Progenitor cell of endocrine pancreas (in vitro differentiated cells): Measurements from ENCODE around the gene FAM171A2. TPM values are rescaled to one million over a fixed set of nuclear protein-coding genes. Genes with fewer than 3 reads are reported as not detected.
"Not testable (repeated sequence)": the region's sequence is repeated elsewhere in the genome, so short reads cannot be mapped to it uniquely, and the experiment has no call there.

ENCODE experiments used
- DNase-seq: peaks from one replicate; pipeline ENCODE4 v3.0.0; 2021; ENCODE audit warnings: low spot score; ENCODE audit not compliant: unreplicated experiment
- H3K27ac Mint-ChIP-seq: 2 replicates; pipeline ENCODE4 v1.8.0; 2021; ENCODE audit warnings: mild to moderate bottlenecking, moderate library complexity, mixed read lengths
- H3K27me3 Mint-ChIP-seq: 2 replicates; pipeline ENCODE4 v1.8.0; 2021; ENCODE audit warnings: mixed read lengths
- H3K36me3 Mint-ChIP-seq: 2 replicates; pipeline ENCODE4 v1.8.0; 2022; ENCODE audit warnings: mixed read lengths; ENCODE audit not compliant: insufficient read depth
- H3K4me1 Mint-ChIP-seq: 2 replicates; pipeline ENCODE4 v1.8.0; 2021; ENCODE audit warnings: low read depth, mixed read lengths
- H3K4me3 Mint-ChIP-seq: 2 replicates; pipeline ENCODE4 v1.8.0; 2021; ENCODE audit warnings: low read depth, mild to moderate bottlenecking, moderate library complexity, mixed read lengths
- H3K9me3 Mint-ChIP-seq: 2 replicates; pipeline ENCODE4 v1.8.0; 2021; ENCODE audit warnings: low read depth, mixed read lengths
- CTCF ChIP-seq: fragments of 200-600 bp; sonication (generic); IDR thresholded peaks from one replicate; pipeline ENCODE4 v1.5.0; 2021; ENCODE audit warnings: antibody characterized with exemption, mild to moderate bottlenecking; ENCODE audit not compliant: unreplicated experiment
- total RNA-seq: library from RNA; stranded (reverse); gene quantifications from 2 replicates; pipeline ENCODE4 v1.2.1, GENCODE V29; 2021

The FAM171A2 gene
- total RNA-seq, 1 donor from 2014 or later, result 42.5 TPM

GRCh38 chr17:44348988-44349364, 14.7 kb downstream of the FAM171A2 start:
- H3K27ac Mint-ChIP-seq, result no peak overlapping the region
- TF ChIP-seq CTCF, result no peak
- H3K36me3 Mint-ChIP-seq, result peaks cover 7% of the 10 kb centered on the region
- peaks cover 3% of the 10 kb centered on the region for H3K4me1 Mint-ChIP-seq
- DNase-seq, result no peak
- no peak overlapping the region for H3K4me3 Mint-ChIP-seq
- no peaks in the 10 kb centered on the region for H3K9me3 Mint-ChIP-seq
- peaks cover 8% of the 10 kb centered on the region for H3K27me3 Mint-ChIP-seq

- Mint-ChIP-seq H3K27ac (peak overlapping the region; percentile 37), H3K9me3 (no peaks in the 10 kb centered on the region), H3K4me1 (peaks cover 3% of the 10 kb centered on the region), H3K4me3 (no peak overlapping the region), H3K27me3 (peaks cover 13% of the 10 kb centered on the region), H3K36me3 (peaks cover 7% of the 10 kb centered on the region)
- TF ChIP-seq CTCF, result no peak
- DNase-seq, result no peak
Measured at GRCh38 chr17:44348234-44348987, 15.2 kb downstream of the FAM171A2 start.

GRCh38 chr17:44347206-44348055, 16.2 kb downstream of the FAM171A2 start:
- not testable (repeated sequence) for H3K36me3 Mint-ChIP-seq, H3K9me3 Mint-ChIP-seq, H3K4me1 Mint-ChIP-seq, H3K27ac Mint-ChIP-seq, H3K4me3 Mint-ChIP-seq, DNase-seq
- peaks cover 18% of the 10 kb centered on the region for H3K27me3 Mint-ChIP-seq

GRCh38 chr17:44346064-44346844, 17.4 kb downstream of the FAM171A2 start:
- peaks cover 24% of the 10 kb centered on the region for H3K27me3 Mint-ChIP-seq
- no peak for DNase-seq
- H3K36me3 Mint-ChIP-seq, result no peaks in the 10 kb centered on the region
- peak overlapping the region; percentile 82 for H3K4me3 Mint-ChIP-seq
- H3K9me3 Mint-ChIP-seq, result no peaks in the 10 kb centered on the region
- peak overlapping the region; percentile 96 for H3K27ac Mint-ChIP-seq
- peaks cover 3% of the 10 kb centered on the region for H3K4me1 Mint-ChIP-seq
- no peak for TF ChIP-seq CTCF

- TF ChIP-seq CTCF, result peak; percentile 50
- H3K4me1 Mint-ChIP-seq, result peaks cover 3% of the 10 kb centered on the region
- H3K27ac Mint-ChIP-seq, result peak overlapping the region; percentile 96
- H3K4me3 Mint-ChIP-seq, result peak overlapping the region; percentile 82
- peak; percentile 45 for DNase-seq
- H3K9me3 Mint-ChIP-seq, result no peaks in the 10 kb centered on the region
- peaks cover 24% of the 10 kb centered on the region for H3K27me3 Mint-ChIP-seq
- no peaks in the 10 kb centered on the region for H3K36me3 Mint-ChIP-seq
Measured at GRCh38 chr17:44345454-44346026, 18.1 kb downstream of the FAM171A2 start.
